ENCODE measurements around the gene CHSY3.

DNA sequence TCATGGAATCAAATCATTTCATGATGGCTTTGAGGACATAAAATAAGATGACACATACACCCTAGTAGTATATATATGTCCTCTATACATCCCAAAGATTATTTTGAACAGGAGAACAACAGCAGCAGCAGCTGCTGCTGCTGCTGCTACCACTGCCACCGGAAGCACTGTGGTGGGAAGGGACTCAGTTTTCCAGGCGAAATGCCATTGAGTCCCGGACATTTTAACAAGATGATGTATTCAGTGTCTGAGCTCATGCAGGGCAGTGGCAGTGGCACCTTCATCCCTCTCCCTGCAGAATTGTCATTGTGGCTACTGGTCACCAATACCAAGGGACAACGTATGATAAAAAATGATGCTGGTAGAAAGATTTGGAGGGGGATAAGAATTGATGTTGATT is 151.3 kb downstream of the CHSY3 start:
- no peak for TF ChIP-seq CTCF (IDR thresholded peaks at IDR 0.05; ENCODE audit: low read length)
- TF ChIP-seq EZH2 (IDR thresholded peaks at IDR 0.05; ENCODE audit: borderline replicate concordance, low read length), result no peak

Data from OCI-LY1 (cell line).